ENCODE results near the gene INPP5F. TPM values are rescaled to one million over a fixed set of nuclear protein-coding genes. Genes with fewer than 3 reads are reported as not detected.

The INPP5F gene
- total RNA-seq, 6 experiments from 2014 or later: 2.0 to 3.9 (median 2.5) TPM

GRCh38 chr10:119723624-119724023 is 2.2 kb upstream of the INPP5F start:
- DNase-seq: no peak
- H3K4me1 ChIP-seq: peaks cover 0 to 3% (median 0%) of the 10 kb centered on the region in 4 donors
- intact Hi-C loops (cut with DNase I): no loop called here
- no peak overlapping the region for H3K4me3 ChIP-seq
- no peak for ATAC-seq
- no peaks in the 10 kb centered on the region for H3K27me3 ChIP-seq
- H3K36me3 ChIP-seq: no peaks in the 10 kb centered on the region
- no peak overlapping the region for H3K27ac ChIP-seq
- TF ChIP-seq, protein P1, sequence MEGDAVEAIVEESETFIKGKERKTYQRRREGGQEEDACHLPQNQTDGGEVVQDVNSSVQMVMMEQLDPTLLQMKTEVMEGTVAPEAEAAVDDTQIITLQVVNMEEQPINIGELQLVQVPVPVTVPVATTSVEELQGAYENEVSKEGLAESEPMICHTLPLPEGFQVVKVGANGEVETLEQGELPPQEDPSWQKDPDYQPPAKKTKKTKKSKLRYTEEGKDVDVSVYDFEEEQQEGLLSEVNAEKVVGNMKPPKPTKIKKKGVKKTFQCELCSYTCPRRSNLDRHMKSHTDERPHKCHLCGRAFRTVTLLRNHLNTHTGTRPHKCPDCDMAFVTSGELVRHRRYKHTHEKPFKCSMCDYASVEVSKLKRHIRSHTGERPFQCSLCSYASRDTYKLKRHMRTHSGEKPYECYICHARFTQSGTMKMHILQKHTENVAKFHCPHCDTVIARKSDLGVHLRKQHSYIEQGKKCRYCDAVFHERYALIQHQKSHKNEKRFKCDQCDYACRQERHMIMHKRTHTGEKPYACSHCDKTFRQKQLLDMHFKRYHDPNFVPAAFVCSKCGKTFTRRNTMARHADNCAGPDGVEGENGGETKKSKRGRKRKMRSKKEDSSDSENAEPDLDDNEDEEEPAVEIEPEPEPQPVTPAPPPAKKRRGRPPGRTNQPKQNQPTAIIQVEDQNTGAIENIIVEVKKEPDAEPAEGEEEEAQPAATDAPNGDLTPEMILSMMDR (IDR thresholded peaks at IDR 0.05): no peak
- TF ChIP-seq POLR2A (IDR thresholded peaks at IDR 0.05): no peak
- WGBS (ENCODE audit: insufficient coverage, low coverage, low lambda C conversion rate, missing lambda C conversion rate): 92% methylated on average over 2 of the region's 3 CpGs
- no peaks in the 10 kb centered on the region for H3K9me3 ChIP-seq

- Histone ChIP-seq H3K4me1 (peaks cover 0 to 3% (median 0%) of the 10 kb centered on the region in 4 donors), H3K4me3 (peak overlapping the region; percentile 67 to 90 (median 89)), H3K27ac (peak overlapping the region; percentile 85 to 94 (median 91)), H3K27me3 (no peaks in the 10 kb centered on the region), H3K9me3 (no peaks in the 10 kb centered on the region), H3K36me3 (no peaks in the 10 kb centered on the region)
- 29% methylated on average over 14 of the region's 21 CpGs for WGBS (ENCODE audit: insufficient coverage, low coverage, low lambda C conversion rate, missing lambda C conversion rate)
- intact Hi-C loops (cut with DNase I): no loop called here
- TF ChIP-seq POLR2A (IDR thresholded peaks at IDR 0.05): no peak
- TF ChIP-seq, protein P1 (IDR thresholded peaks at IDR 0.05): no peak
- DNase-seq: no peak
- ATAC-seq: peak in 1 of 4 donors; percentile 1
Observed at GRCh38 chr10:119724593-119725516, 995 bp upstream of the INPP5F start.

- Histone ChIP-seq H3K9me3 (no peaks in the 10 kb centered on the region), H3K36me3 (no peaks in the 10 kb centered on the region), H3K27me3 (no peaks in the 10 kb centered on the region), H3K4me3 (peak overlapping the region; percentile 67 to 90 (median 89)), H3K4me1 (peaks cover 0 to 3% (median 0%) of the 10 kb centered on the region in 4 donors), H3K27ac (peak overlapping the region; percentile 85 to 94 (median 91))
- TF ChIP-seq, protein P1 (IDR thresholded peaks at IDR 0.05): no peak
- TF ChIP-seq POLR2A (IDR thresholded peaks at IDR 0.05): peak; percentile 87
- intact Hi-C loops (cut with DNase I): no loop called here
- DNase-seq: no peak
- no peak for ATAC-seq
- WGBS (ENCODE audit: insufficient coverage, low coverage, low lambda C conversion rate, missing lambda C conversion rate): 2% methylated on average over 19 of the region's 32 CpGs
Observed at GRCh38 chr10:119725517-119725827, 378 bp upstream of the INPP5F start.

GRCh38 chr10:119726676-119727261 is 919 bp downstream of the INPP5F start:
- Histone ChIP-seq H3K4me3 (peak overlapping the region; percentile 67 to 90 (median 89)), H3K27ac (peak overlapping the region in 2 of 3 donors; percentile 47 to 63), H3K4me1 (peaks cover 0 to 3% (median 0%) of the 10 kb centered on the region in 4 donors), H3K36me3 (no peaks in the 10 kb centered on the region), H3K9me3 (no peaks in the 10 kb centered on the region), H3K27me3 (no peaks in the 10 kb centered on the region)
- DNase-seq (no peak), ATAC-seq (no peak)
- no peak for TF ChIP-seq POLR2A (IDR thresholded peaks at IDR 0.05)
- TF ChIP-seq, protein P1 (IDR thresholded peaks at IDR 0.05): no peak
- 49% methylated on average over 11 of the region's 14 CpGs for WGBS (ENCODE audit: insufficient coverage, low coverage, low lambda C conversion rate, missing lambda C conversion rate)
- intact Hi-C loops (cut with DNase I): no loop called here

Data from right lobe of liver (tissue), 6 donors.